ENCODE data around the gene RNF133.
"Not testable (repeated sequence)": the region's sequence is repeated elsewhere in the genome, so short reads cannot be mapped to it uniquely, and the experiment has no call there.

The RNF133 gene

DNA sequence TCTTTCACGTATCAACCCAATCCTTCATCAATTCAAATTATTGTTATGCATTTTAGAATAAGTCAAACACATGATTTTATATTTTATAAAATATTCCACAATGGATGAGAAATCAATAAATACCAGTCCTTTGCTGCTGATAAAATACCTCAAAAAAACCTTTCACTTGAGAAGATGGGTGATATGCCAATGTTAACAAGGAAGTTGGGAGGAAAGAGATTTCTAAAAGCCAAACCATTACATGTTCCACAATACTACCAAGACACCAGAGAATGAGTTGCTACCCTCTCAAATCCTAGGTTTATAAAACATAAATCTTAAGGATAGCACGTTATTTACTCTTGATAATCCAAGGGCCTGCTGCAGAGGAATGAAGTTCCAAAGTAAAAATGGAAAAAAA, 14.4 kb downstream of the RNF133 start:
- ChIA-PET POLR2A (no interaction called here), CTCF (no interaction called here)
- TF ChIP-seq, protein P1, sequence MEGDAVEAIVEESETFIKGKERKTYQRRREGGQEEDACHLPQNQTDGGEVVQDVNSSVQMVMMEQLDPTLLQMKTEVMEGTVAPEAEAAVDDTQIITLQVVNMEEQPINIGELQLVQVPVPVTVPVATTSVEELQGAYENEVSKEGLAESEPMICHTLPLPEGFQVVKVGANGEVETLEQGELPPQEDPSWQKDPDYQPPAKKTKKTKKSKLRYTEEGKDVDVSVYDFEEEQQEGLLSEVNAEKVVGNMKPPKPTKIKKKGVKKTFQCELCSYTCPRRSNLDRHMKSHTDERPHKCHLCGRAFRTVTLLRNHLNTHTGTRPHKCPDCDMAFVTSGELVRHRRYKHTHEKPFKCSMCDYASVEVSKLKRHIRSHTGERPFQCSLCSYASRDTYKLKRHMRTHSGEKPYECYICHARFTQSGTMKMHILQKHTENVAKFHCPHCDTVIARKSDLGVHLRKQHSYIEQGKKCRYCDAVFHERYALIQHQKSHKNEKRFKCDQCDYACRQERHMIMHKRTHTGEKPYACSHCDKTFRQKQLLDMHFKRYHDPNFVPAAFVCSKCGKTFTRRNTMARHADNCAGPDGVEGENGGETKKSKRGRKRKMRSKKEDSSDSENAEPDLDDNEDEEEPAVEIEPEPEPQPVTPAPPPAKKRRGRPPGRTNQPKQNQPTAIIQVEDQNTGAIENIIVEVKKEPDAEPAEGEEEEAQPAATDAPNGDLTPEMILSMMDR (IDR thresholded peaks at IDR 0.05; ENCODE audit: control extremely low read depth, extremely low read depth, low read depth, missing control alignments): no peak
- no peak for DNase-seq (ENCODE audit: extremely low spot score)

DNA sequence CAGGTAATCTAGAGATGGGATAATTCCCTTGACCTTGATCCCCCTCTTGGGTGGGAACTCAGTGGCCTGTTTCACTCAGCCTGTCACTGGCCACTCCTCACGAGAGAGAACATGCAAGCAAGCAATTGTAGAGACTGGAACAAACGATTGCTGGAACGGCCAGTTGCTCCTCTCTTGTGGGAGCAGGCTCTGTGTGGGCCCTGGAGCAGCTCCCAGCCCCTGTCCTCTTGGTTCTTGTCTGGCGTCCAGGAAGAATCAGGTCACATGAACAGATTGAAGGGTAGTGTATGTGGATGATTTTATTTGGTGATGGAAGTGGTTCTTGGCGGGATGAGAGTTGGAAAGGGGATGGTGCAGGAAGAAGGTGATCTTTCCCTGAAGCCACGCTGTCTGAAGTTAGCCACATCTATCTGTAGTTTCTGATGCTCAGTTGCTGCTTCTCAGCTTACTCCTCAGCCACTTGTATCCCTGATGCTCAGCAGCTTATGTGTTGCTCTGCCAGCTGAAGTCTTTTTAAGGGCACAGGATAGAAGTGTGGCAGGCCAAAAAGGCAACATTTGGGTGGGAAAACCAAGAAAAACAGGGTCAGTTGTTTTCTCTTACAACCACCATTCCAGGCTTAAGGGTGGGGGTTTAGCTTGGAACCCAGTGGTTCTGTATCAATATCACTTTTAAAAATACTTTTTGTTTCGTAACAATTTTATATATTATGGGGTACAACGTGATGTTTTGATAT, 15.9 kb downstream of the RNF133 start:
- TF ChIP-seq, protein P1 (IDR thresholded peaks at IDR 0.05; ENCODE audit: control extremely low read depth, extremely low read depth, low read depth, missing control alignments): no peak
- CTCF ChIA-PET: no interaction called here

DNA sequence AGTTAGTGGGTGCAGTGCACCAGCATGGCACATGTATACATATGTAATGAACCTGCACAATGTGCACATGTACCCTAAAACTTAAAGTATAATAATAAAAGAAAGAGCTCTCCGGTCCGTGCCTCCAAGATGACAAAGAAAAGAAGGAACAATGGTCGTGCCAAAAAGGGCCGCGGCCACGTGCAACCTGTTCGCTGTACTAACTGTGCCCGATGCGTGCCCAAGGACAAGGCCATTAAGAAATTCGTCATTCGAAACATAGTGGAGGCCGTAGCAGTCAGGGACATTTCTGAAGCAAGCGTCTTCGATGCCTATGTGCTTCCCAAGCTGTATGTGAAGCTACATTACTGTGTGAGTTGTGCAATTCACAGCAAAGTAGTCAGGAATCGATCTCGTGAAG, 17.7 kb downstream of the RNF133 start:
- DNase-seq (ENCODE audit: extremely low spot score); CTCF ChIA-PET; POLR2A ChIA-PET: not testable (repeated sequence)

More for the DNA sequence above, 15.9 kb downstream of the RNF133 start:
- DNase-seq (ENCODE audit: extremely low spot score): no peak
- POLR2A ChIA-PET: no interaction called here

DNA sequence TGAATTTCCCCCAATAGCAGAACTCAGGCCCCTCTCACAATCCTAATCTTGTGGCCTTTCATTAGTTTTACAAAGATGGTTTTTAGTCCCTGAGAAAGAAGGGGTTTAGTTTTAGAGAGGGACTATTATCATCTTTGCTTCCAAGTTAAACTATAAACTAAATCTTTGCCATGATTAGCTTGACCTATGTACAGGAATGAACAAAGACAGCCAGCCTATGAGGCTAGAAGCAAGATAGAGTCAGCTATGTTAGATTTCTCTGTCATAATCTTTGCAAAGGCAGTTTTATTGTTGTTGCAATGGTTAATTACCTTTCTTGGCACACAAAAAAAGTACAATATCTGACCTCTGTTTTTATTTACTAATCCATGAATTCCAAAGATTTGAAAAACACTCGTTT, 19.1 kb downstream of the RNF133 start:
- ChIA-PET CTCF (no interaction called here), POLR2A (no interaction called here)
- TF ChIP-seq, protein P1 (IDR thresholded peaks at IDR 0.05; ENCODE audit: control extremely low read depth, extremely low read depth, low read depth, missing control alignments): no peak
- no peak for DNase-seq (ENCODE audit: extremely low spot score)

DNA sequence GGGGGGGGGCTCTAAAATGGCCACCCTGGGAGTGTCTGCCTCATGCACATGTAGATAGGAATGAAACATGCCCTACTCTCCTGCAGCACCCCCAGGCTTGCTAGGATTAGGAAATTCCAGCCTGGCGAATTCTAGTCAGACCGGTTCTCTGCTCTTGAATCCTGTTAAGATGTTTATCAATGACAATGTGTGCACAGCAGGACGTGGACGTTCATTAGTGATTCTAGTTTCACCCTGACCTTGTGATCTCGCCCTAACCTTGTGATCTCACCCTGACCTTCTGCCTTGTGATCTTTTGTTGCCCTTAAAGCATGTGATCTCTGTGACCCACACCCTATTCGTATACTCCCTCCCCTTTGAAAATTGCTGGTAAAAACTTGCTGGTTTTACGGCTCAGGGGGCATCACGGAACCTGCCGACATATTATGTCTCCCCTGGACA, 19.6 kb downstream of the RNF133 start:
- POLR2A ChIA-PET; DNase-seq (ENCODE audit: extremely low spot score); CTCF ChIA-PET: not testable (repeated sequence)

DNA sequence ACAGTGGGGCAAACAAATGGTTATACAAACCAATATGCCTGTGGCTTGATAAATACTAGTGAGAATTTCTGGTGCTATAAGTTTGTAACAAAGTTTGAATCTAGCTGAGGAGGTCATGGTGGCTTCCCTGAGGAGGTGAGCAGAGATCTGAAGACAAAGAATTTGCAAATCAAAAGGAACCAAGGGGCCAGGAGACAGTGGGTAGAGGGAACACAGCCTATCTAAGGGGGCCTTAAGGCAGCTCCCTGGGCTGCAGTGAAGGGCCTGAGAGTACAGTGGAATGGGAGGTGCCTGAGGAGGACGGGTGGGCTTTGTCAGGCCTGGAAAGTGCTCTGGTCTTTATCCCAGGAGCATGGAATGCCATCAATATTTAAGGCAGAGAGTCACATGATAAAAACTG, 21.8 kb downstream of the RNF133 start:
- TF ChIP-seq, protein P1 (IDR thresholded peaks at IDR 0.05; ENCODE audit: control extremely low read depth, extremely low read depth, low read depth, missing control alignments): no peak
- no peak for DNase-seq (ENCODE audit: extremely low spot score)
- POLR2A ChIA-PET: no interaction called here
- CTCF ChIA-PET: interaction anchor here (0.7 to 1.0 kb wide), 2 partner anchors 13 to 79 kb away, joined by 3 to 4 read pairs; no protein-coding TSS in a partner anchor

DNA sequence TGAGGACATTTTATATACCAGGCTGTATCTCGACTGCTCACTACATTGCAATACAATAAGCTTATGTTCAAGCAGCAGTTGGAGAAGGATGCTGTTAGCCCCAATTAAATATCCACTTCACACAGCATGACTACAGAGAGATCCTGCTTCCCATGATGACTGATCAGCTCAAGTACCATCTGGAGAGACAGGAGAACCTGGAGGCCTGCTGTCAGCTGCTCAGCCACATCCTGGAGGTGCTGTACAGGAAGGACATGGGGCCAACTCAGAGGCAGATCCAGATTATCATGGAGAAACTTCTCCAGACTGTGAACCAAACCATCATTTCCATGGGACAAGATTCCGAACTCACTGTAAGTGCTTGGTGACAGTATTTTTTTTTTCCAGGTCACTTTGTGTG, 22.5 kb downstream of the RNF133 start:
- POLR2A ChIA-PET: no interaction called here
- TF ChIP-seq, protein P1 (IDR thresholded peaks at IDR 0.05; ENCODE audit: control extremely low read depth, extremely low read depth, low read depth, missing control alignments): no peak
- CTCF ChIA-PET: interaction anchor here (0.7 to 1.0 kb wide), 2 partner anchors 12 to 79 kb away, joined by 3 to 4 read pairs; no protein-coding TSS in a partner anchor
- DNase-seq (ENCODE audit: extremely low spot score): no peak

DNA sequence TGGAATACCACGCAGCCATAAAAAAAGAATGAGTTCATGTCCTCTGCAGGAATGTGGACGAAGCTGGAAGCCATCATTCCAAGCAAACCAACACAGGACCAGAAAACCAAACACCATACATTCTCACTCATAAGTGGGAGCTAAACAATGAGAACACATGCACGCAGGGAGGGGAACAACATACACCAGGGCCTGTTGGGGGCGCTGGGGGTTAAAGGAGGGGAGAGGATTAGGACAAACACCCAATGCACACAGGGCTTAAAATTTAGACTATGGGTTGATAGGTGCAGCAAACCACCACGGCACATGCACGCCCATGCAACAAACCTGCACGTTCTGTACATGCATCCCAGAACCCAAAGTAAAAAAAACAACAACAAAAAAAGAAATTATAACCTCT, 23.3 kb downstream of the RNF133 start:
- CTCF ChIA-PET: no interaction called here
- no peak for DNase-seq (ENCODE audit: extremely low spot score)
- POLR2A ChIA-PET: no interaction called here
- TF ChIP-seq, protein P1 (IDR thresholded peaks at IDR 0.05; ENCODE audit: control extremely low read depth, extremely low read depth, low read depth, missing control alignments): no peak

All from GM10248 (cell line).